Measurements from ENCODE around the gene TATDN2. TPM values are rescaled to one million over a fixed set of nuclear protein-coding genes. Genes with fewer than 3 reads are reported as not detected.
"Not testable (repeated sequence)": the region's sequence is repeated elsewhere in the genome, so short reads cannot be mapped to it uniquely, and the experiment has no call there.

Gene TATDN2
- total RNA-seq, 1 donor from 2014 or later, result 95.6 TPM

- intact Hi-C loops (cut with micrococcal nuclease), result loop anchor here (1.0 to 2.0 kb wide), 2 partner anchors 42 to 239 kb away; partner anchors contain the start of gene FANCD2
Measured at GRCh38 chr3:10265833-10266232, 17.6 kb downstream of the TATDN2 start.

GRCh38 chr3:10266936-10267335 is 18.7 kb downstream of the TATDN2 start:
- intact Hi-C loops (cut with micrococcal nuclease), result not testable (repeated sequence)

- intact Hi-C loops (cut with micrococcal nuclease), result no loop called here
Measured at GRCh38 chr3:10268116-10268515, 19.9 kb downstream of the TATDN2 start.

- intact Hi-C loops (cut with micrococcal nuclease), result no loop called here
Measured at GRCh38 chr3:10268930-10269329, 20.7 kb downstream of the TATDN2 start.

- intact Hi-C loops (cut with micrococcal nuclease), result no loop called here
Measured at GRCh38 chr3:10269443-10269842, 21.2 kb downstream of the TATDN2 start.

- intact Hi-C loops (cut with micrococcal nuclease), result not testable (repeated sequence)
Measured at GRCh38 chr3:10272476-10272875, 24.2 kb downstream of the TATDN2 start.

GRCh38 chr3:10272977-10273376 is 24.7 kb downstream of the TATDN2 start:
- intact Hi-C loops (cut with micrococcal nuclease), result no loop called here

- intact Hi-C loops (cut with micrococcal nuclease), result no loop called here
Measured at GRCh38 chr3:10273702-10274305, 25.5 kb downstream of the TATDN2 start.

- intact Hi-C loops (cut with micrococcal nuclease), result no loop called here
Measured at GRCh38 chr3:10274601-10275000, 26.3 kb downstream of the TATDN2 start.

GRCh38 chr3:10277115-10277625 is 28.9 kb downstream of the TATDN2 start:
- intact Hi-C loops (cut with micrococcal nuclease), result no loop called here

GRCh38 chr3:10278501-10278900 is 30.2 kb downstream of the TATDN2 start:
- intact Hi-C loops (cut with micrococcal nuclease), result no loop called here

GRCh38 chr3:10279384-10280176 is 31.3 kb downstream of the TATDN2 start:
- intact Hi-C loops (cut with micrococcal nuclease), result no loop called here

- intact Hi-C loops (cut with micrococcal nuclease), result no loop called here
Measured at GRCh38 chr3:10280177-10280529, 31.9 kb downstream of the TATDN2 start.

- intact Hi-C loops (cut with micrococcal nuclease), result no loop called here
Measured at GRCh38 chr3:10280571-10280970, 32.3 kb downstream of the TATDN2 start.

- intact Hi-C loops (cut with micrococcal nuclease), result no loop called here
Measured at GRCh38 chr3:10281951-10282350, 33.7 kb downstream of the TATDN2 start.

- intact Hi-C loops (cut with micrococcal nuclease), result no loop called here
Measured at GRCh38 chr3:10283638-10284037, 35.4 kb downstream of the TATDN2 start.

- intact Hi-C loops (cut with micrococcal nuclease), result no loop called here
Measured at GRCh38 chr3:10284496-10284895, 36.2 kb downstream of the TATDN2 start.

GRCh38 chr3:10285272-10286132 is 37.2 kb downstream of the TATDN2 start:
- intact Hi-C loops (cut with micrococcal nuclease), result no loop called here

GRCh38 chr3:10286133-10286524 is 37.9 kb downstream of the TATDN2 start:
- intact Hi-C loops (cut with micrococcal nuclease), result no loop called here

GRCh38 chr3:10286596-10287295 is 38.5 kb downstream of the TATDN2 start:
- intact Hi-C loops (cut with micrococcal nuclease), result no loop called here

GRCh38 chr3:10287936-10288574 is 39.8 kb downstream of the TATDN2 start:
- intact Hi-C loops (cut with micrococcal nuclease), result no loop called here
